GM23338 (cell line): ENCODE results near the gene RBM22. TPM values are rescaled to one million over a fixed set of nuclear protein-coding genes. Genes with fewer than 3 reads are reported as not detected.

Experiments
- ATAC-seq: fragments of 200-7000 bp; cut with Tn5 transposase; 3 replicates; pipeline ENCODE4 v1.9.1; 2020
- DNase-seq: peaks from one replicate; pipeline ENCODE4 v3.0.0-alpha.2; 2015; ENCODE audit warnings: low spot score
- H2AFZ ChIP-seq: fragments of 200-600 bp; sonication (generic); 2 replicates; pipeline ENCODE4 v1.8.0; 2016; ENCODE audit warnings: antibody characterized with exemption, mild to moderate bottlenecking, moderate library complexity
- H3F3A ChIP-seq: fragments of 200-600 bp; sonication (generic); replicated peaks from 2 replicates; pipeline ENCODE4 v1.8.0; 2017; ENCODE audit warnings: antibody characterized with exemption, mixed run types, low read depth
- H3K27ac ChIP-seq: fragments of 200-600 bp; sonication (generic); 2 replicates; pipeline ENCODE4 v1.6.1; 2016; ENCODE audit warnings: low read depth
- H3K27me3 ChIP-seq: fragments of 200-600 bp; sonication (generic); 2 replicates; pipeline ENCODE4 v1.8.0; 2016; ENCODE audit warnings: mild to moderate bottlenecking, mixed run types, moderate library complexity; ENCODE audit not compliant: insufficient read depth
- H3K36me3 ChIP-seq: fragments of 200-600 bp; sonication (generic); 2 replicates; pipeline ENCODE4 v1.8.0; 2016; ENCODE audit warnings: mild to moderate bottlenecking; ENCODE audit not compliant: insufficient read depth
- H3K4me1 ChIP-seq: fragments of 200-600 bp; sonication (generic); 2 replicates; pipeline ENCODE4 v1.8.0; 2016; ENCODE audit warnings: mild to moderate bottlenecking, moderate library complexity; ENCODE audit not compliant: insufficient read depth
- H3K4me2 ChIP-seq: fragments of 200-600 bp; sonication (generic); 2 replicates; pipeline ENCODE4 v1.7.1; 2017; ENCODE audit warnings: mixed run types
- H3K4me3 ChIP-seq: fragments of 200-600 bp; sonication (generic); 2 replicates; pipeline ENCODE4 v1.6.1; 2016; ENCODE audit warnings: mixed run types
- H3K79me2 ChIP-seq: fragments of 200-600 bp; sonication (generic); replicated peaks from 2 replicates; pipeline ENCODE4 v1.8.0; 2017; ENCODE audit warnings: mild to moderate bottlenecking; ENCODE audit not compliant: insufficient read depth
- H3K9me2 ChIP-seq: fragments of 200-600 bp; sonication (generic); 2 replicates; pipeline ENCODE4 v1.8.0; 2017; ENCODE audit not compliant: insufficient read depth
- H4K20me1 ChIP-seq: fragments of 200-600 bp; sonication (generic); replicated peaks from 2 replicates; pipeline ENCODE4 v1.8.0; 2017; ENCODE audit warnings: mild to moderate bottlenecking; ENCODE audit not compliant: insufficient read depth
- H3K27ac Mint-ChIP-seq: 2 replicates; pipeline ENCODE4 v1.8.0; 2020; ENCODE audit warnings: inconsistent platforms, mild to moderate bottlenecking, moderate library complexity, mixed read lengths
- H3K27me3 Mint-ChIP-seq: 3 replicates; pipeline ENCODE4 v1.8.0; 2022; ENCODE audit warnings: low read depth, mild to moderate bottlenecking, moderate library complexity, mixed read lengths, inconsistent platforms; ENCODE audit not compliant: insufficient read depth, poor library complexity
- H3K36me3 Mint-ChIP-seq: 3 replicates; pipeline ENCODE4 v1.8.0; 2021; ENCODE audit warnings: low read depth, mild to moderate bottlenecking, inconsistent platforms, moderate library complexity, mixed read lengths
- H3K4me1 Mint-ChIP-seq: 3 replicates; pipeline ENCODE4 v1.8.0; 2020; ENCODE audit warnings: mild to moderate bottlenecking, inconsistent platforms, mixed read lengths
- H3K4me3 Mint-ChIP-seq: 3 replicates; pipeline ENCODE4 v1.8.0; 2021; ENCODE audit warnings: moderate library complexity, mild to moderate bottlenecking, inconsistent platforms, mixed read lengths
- H3K9me3 Mint-ChIP-seq: 3 replicates; pipeline ENCODE4 v1.8.0; 2020; ENCODE audit warnings: moderate library complexity, mild to moderate bottlenecking, inconsistent platforms, mixed read lengths
- CREB1 ChIP-seq: fragments of 250-450 bp; sonication (Bioruptor Pico); IDR thresholded peaks from 2 replicates; pipeline ENCODE4 v1.5.0; 2020; ENCODE audit warnings: low read depth, mild to moderate bottlenecking, moderate library complexity
- CTCF ChIP-seq, 2 experiments: fragments of 200-600 bp in 1 of 2; sonication (generic) in 1 of 2; conservative IDR thresholded peaks; 2 replicates each; pipeline versions ENCODE4 v1.5.1 to v1.6.1; 2016 to 2017; ENCODE audit warnings: antibody characterized with exemption in 2 of 2, low read depth in 2 of 2, mild to moderate bottlenecking in 2 of 2, moderate library complexity in 1 of 2
- ETS1 ChIP-seq: IDR thresholded peaks from 2 replicates; pipeline ENCODE4 v1.6.1; 2016; ENCODE audit warnings: antibody characterized with exemption
- EZH2 ChIP-seq: fragments of 200-600 bp; sonication (generic); IDR thresholded peaks from one replicate; pipeline ENCODE4 v1.8.0; 2017; ENCODE audit warnings: antibody characterized with exemption, mild to moderate bottlenecking, low read depth; ENCODE audit not compliant: unreplicated experiment
- EZH2phosphoT487 ChIP-seq: fragments of 200-600 bp; sonication (generic); IDR thresholded peaks from one replicate; pipeline ENCODE4 v1.8.1; 2018; ENCODE audit warnings: antibody characterized with exemption; ENCODE audit not compliant: unreplicated experiment
- JUNB ChIP-seq: IDR thresholded peaks from one replicate; pipeline ENCODE4 v1.6.1; 2016; ENCODE audit warnings: antibody characterized with exemption; ENCODE audit not compliant: unreplicated experiment
- NANOG ChIP-seq: IDR thresholded peaks from 2 replicates; pipeline ENCODE4 v1.6.1; 2016; ENCODE audit warnings: antibody characterized with exemption, borderline replicate concordance
- REST ChIP-seq: IDR thresholded peaks from one replicate; pipeline ENCODE4 v1.6.1; 2018; ENCODE audit warnings: antibody characterized with exemption; ENCODE audit not compliant: unreplicated experiment
- ZNF462 ChIP-seq: fragments of 250-450 bp; sonication (Bioruptor Pico); IDR thresholded peaks from 2 replicates; pipeline ENCODE4 v1.5.0; 2020; ENCODE audit warnings: mild to moderate bottlenecking, moderate library complexity
- polyA plus RNA-seq: library from polyadenylated mRNA; unstranded; fragments of >200 nt; fragmentation: Nextera tagmentation; extraction: Ambion mirVana; gene quantifications from 2 replicates; pipeline ENCODE4 v1.2.1, GENCODE V29; 2016
- total RNA-seq: library from RNA; depleted of rRNA; stranded (reverse); fragments of >200 nt; shearing (Covaris generic); gene quantifications from 2 replicates; pipeline ENCODE4 v1.2.3, GENCODE V29; 2014

The RBM22 gene
- total and polyA plus RNA-seq, 2 experiments from 2014 or later: 23.4 to 32.3 TPM

- Mint-ChIP-seq H3K27me3 (peaks cover 1% of the 10 kb centered on the region), H3K4me3 (no peak overlapping the region), H3K9me3 (no peaks in the 10 kb centered on the region), H3K4me1 (peaks cover 29% of the 10 kb centered on the region), H3K36me3 (no peaks in the 10 kb centered on the region; the same call in 2 of the 3 replicates), H3K27ac (no peak overlapping the region)
- ATAC-seq (no peak), DNase-seq (no peak)
- Histone ChIP-seq H3K9me2 (no peaks in the 10 kb centered on the region), H3K27me3 (no peaks in the 10 kb centered on the region), H3K4me2 (no peak overlapping the region), H2AFZ (no peak overlapping the region), H4K20me1 (no peaks in the 10 kb centered on the region), H3K36me3 (no peaks in the 10 kb centered on the region), H3K27ac (no peak overlapping the region), H3K4me3 (no peak overlapping the region), H3F3A (no peaks in the 10 kb centered on the region), H3K4me1 (no peaks in the 10 kb centered on the region; the same call in 1 of the 2 replicates), H3K79me2 (no peaks in the 10 kb centered on the region)
- TF ChIP-seq ZNF462 (CRISPR knock-in tag): no peak
- no peak for TF ChIP-seq EZH2
- no peak for TF ChIP-seq EZH2phosphoT487
- no peak for TF ChIP-seq REST
- TF ChIP-seq ETS1: no peak
- TF ChIP-seq JUNB: no peak
- no peak for TF ChIP-seq NANOG
- TF ChIP-seq CTCF (conservative IDR thresholded peaks at IDR 0.05; ENCODE audit: low read depth in 2 of 2): no peak
- no peak for TF ChIP-seq CREB1 (CRISPR knock-in tag)
These were observed 51.5 kb downstream of the RBM22 start for GRCh38 chr5:150649108-150650020.
